22Rv1 (cell line): ENCODE measurements around the gene ATP1B3.
"Not testable (repeated sequence)": the region's sequence is repeated elsewhere in the genome, so short reads cannot be mapped to it uniquely, and the experiment has no call there.

Experiments used
- H3K27ac ChIP-seq: fragments of 450-650 bp; 2 replicates; pipeline ENCODE4 v1.5.1; 2017
- CTCF ChIP-seq: fragments of 450-650 bp; IDR thresholded peaks from 2 replicates; pipeline ENCODE4 v1.5.1; 2017; ENCODE audit warnings: mild to moderate bottlenecking
- ZFX ChIP-seq: fragments of 450-650 bp; IDR thresholded peaks from 2 replicates; pipeline ENCODE4 v1.6.1; 2017; ENCODE audit warnings: antibody characterized with exemption, borderline replicate concordance

Gene ATP1B3

GRCh38 chr3:141905129-141905528 is 28.7 kb downstream of the ATP1B3 start:
- no peak overlapping the region for H3K27ac ChIP-seq
- no peak for TF ChIP-seq ZFX
- TF ChIP-seq CTCF = no peak

- TF ChIP-seq CTCF (no peak), ZFX (no peak)
- H3K27ac ChIP-seq = no peak overlapping the region
Observed at GRCh38 chr3:141909408-141909807, 33.0 kb downstream of the ATP1B3 start.

- H3K27ac ChIP-seq = not testable (repeated sequence)
Observed at GRCh38 chr3:141909986-141910385, 33.5 kb downstream of the ATP1B3 start.

- no peak overlapping the region for H3K27ac ChIP-seq
- TF ChIP-seq CTCF (peak; percentile 91), ZFX (no peak)
Observed at GRCh38 chr3:141913150-141913811, 36.8 kb downstream of the ATP1B3 start.

- TF ChIP-seq CTCF (no peak), ZFX (no peak)
- no peak overlapping the region for H3K27ac ChIP-seq
Observed at GRCh38 chr3:141914311-141914710, 37.9 kb downstream of the ATP1B3 start.

GRCh38 chr3:141915016-141915415 is 38.6 kb downstream of the ATP1B3 start:
- H3K27ac ChIP-seq = no peak overlapping the region
- TF ChIP-seq ZFX (no peak), CTCF (no peak)

- TF ChIP-seq ZFX (no peak), CTCF (no peak)
- no peak overlapping the region for H3K27ac ChIP-seq
Observed at GRCh38 chr3:141915766-141916165, 39.3 kb downstream of the ATP1B3 start.

GRCh38 chr3:141920701-141921100 is 44.3 kb downstream of the ATP1B3 start:
- no peak for TF ChIP-seq ZFX
- no peak for TF ChIP-seq CTCF
- H3K27ac ChIP-seq = no peak overlapping the region
